Measurements from ENCODE around the gene ABHD3. TPM values are rescaled to one million over a fixed set of nuclear protein-coding genes. Genes with fewer than 3 reads are reported as not detected.
A peak's percentile ranks its signal among the peaks of the same experiment; 100 is the strongest.

The ABHD3 gene
- total and polyA plus RNA-seq, 4 donors, result 7.6 to 22.6 (median 19.6) TPM

DNA sequence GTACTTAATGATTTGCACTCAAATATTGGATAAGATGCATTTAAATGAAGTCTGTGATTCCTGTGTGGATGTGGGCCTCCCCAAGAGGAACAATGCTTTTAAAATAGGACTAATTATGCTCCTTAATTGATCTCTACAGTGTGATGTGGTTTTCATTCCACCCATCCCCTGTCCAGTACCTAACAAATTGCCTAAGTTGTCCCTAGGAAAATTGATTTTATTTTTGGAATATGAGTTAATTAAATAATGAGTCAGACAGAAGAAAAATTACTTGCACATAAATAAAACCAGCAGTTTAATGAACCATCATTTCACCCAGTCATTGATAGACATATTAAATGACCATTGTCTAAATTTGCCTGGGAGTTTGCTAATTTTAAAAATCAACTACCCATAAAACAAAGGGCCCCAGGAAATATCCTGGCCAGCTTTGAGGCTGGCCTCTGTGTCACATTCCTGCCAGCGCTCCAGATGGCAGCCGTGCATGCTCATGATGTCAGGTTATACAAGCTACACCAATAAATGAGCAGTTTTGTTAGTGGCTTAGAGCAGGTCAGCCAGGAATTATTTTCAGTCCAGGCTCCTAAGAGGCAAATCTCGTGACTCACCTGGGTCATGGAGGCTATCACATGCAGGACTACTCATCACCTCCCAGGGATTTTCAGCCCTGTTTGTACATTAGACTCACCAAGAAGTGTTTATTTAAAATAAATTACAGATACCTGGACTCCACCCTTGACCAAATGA, 31.9 kb downstream of the ABHD3 start:
- Histone ChIP-seq H3K27ac (ENCODE audit: low read depth in 1 of 2, low read length in 2 of 2) (peak overlapping the region in 1 of 2 donors; percentile 25), H3K4me3 (ENCODE audit: low read length in 2 of 2) (no peak overlapping the region), H3K9me3 (ENCODE audit: control insufficient read depth, low read length) (no peaks in the 10 kb centered on the region), H3K27me3 (ENCODE audit: control insufficient read depth in 1 of 2, insufficient read depth in 2 of 2, low read length in 1 of 2) (no peaks in the 10 kb centered on the region), H3K36me3 (ENCODE audit: control insufficient read depth in 1 of 2, insufficient read depth in 2 of 2, low read length in 1 of 2) (no peaks in the 10 kb centered on the region), H3K4me1 (ENCODE audit: control insufficient read depth in 1 of 2, insufficient read depth in 2 of 2, low read length in 2 of 2) (peaks cover 0 to 2% of the 10 kb centered on the region in 2 donors)
- 1 to 8% methylated on average over 3 of the region's 3 CpGs for WGBS, 2 donors
- ATAC-seq (ENCODE audit: low FRiP score) (no peak), DNase-seq (peak in 1 of 2 donors; percentile 50)
- intact Hi-C loops (cut with DNase I), result loop anchor here in 1 of 2 donors (10.0 kb wide), 1 partner anchor 48 kb away; no protein-coding TSS in a partner anchor

DNA sequence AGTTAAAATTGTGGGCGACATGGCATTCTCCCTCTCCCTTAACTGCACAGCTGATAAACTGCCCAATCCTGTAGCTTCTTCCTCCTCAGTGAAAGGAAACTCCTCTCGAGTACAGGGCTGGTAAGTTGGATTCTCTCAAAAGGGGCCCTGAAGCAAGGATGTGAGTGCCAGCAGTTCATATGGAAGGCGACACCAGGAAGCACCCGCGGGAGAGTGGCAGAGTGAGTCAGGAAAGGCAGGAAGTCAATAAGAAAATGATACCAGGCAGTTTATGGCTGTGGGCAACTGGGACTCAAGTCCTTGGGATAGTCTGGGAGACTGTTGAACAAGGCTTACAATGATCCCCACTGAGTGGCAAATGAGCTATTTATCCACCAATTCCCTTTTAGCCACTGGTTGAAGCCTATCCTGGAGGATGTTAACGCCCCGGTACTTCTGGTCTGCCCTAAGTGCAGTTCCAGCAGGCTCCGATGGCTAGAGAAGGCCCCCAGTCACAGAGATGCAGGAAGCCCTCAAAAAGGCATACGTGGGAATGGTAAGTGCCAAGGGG, 34.8 kb downstream of the ABHD3 start:
- no peak overlapping the region for H3K4me3 ChIP-seq (ENCODE audit: low read length in 2 of 2)
- no peak overlapping the region for H3K27ac ChIP-seq (ENCODE audit: low read depth in 1 of 2, low read length in 2 of 2)
- ATAC-seq (ENCODE audit: low FRiP score), result no peak
- H3K27me3 ChIP-seq (ENCODE audit: control insufficient read depth in 1 of 2, insufficient read depth in 2 of 2, low read length in 1 of 2), result no peaks in the 10 kb centered on the region
- 90 to 92% methylated on average over 9 of the region's 9 CpGs for WGBS, 2 donors
- DNase-seq, result no peak
- H3K4me1 ChIP-seq (ENCODE audit: control insufficient read depth in 1 of 2, insufficient read depth in 2 of 2, low read length in 2 of 2), result peaks cover 0 to 2% of the 10 kb centered on the region in 2 donors
- no peaks in the 10 kb centered on the region for H3K9me3 ChIP-seq (ENCODE audit: control insufficient read depth, low read length)
- no peaks in the 10 kb centered on the region for H3K36me3 ChIP-seq (ENCODE audit: control insufficient read depth in 1 of 2, insufficient read depth in 2 of 2, low read length in 1 of 2)
- intact Hi-C loops (cut with DNase I), result loop anchor here in 1 of 2 donors (10.0 kb wide), 1 partner anchor 45 kb away; no protein-coding TSS in a partner anchor

DNA sequence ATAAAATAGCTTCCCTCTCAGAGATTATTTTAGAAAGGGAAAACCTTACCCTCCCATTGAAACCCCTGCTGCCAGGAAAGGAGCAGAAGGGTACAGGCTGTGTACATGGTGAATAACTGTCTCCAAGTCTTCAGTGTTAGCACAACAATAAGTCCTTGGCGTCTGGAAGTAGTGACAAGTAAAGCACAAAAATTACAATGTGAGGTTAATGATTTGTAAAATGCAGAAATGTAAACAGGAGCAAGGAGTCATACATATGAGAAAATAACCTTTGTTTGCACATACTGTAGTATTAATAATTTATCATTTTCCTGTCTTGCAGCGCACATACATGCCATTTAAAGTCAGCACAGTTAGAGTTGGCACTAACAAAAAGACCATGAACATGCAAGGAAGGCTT, 40.5 kb downstream of the ABHD3 start:
- 71 to 85% methylated on average over 2 of the region's 2 CpGs for whole genome bisulfite sequencing, 2 donors
- H3K36me3 ChIP-seq (ENCODE audit: control insufficient read depth in 1 of 2, insufficient read depth in 2 of 2, low read length in 1 of 2), result no peaks in the 10 kb centered on the region
- intact Hi-C loops (cut with DNase I), result no loop called here
- no peaks in the 10 kb centered on the region for H3K27me3 ChIP-seq (ENCODE audit: control insufficient read depth in 1 of 2, insufficient read depth in 2 of 2, low read length in 1 of 2)
- no peaks in the 10 kb centered on the region for H3K4me1 ChIP-seq (ENCODE audit: control insufficient read depth in 1 of 2, insufficient read depth in 2 of 2, low read length in 2 of 2)
- H3K4me3 ChIP-seq (ENCODE audit: low read length in 2 of 2), result no peak overlapping the region
- ATAC-seq (ENCODE audit: low FRiP score), result no peak
- H3K27ac ChIP-seq (ENCODE audit: low read depth in 1 of 2, low read length in 2 of 2), result no peak overlapping the region
- no peaks in the 10 kb centered on the region for H3K9me3 ChIP-seq (ENCODE audit: control insufficient read depth, low read length)
- no peak for DNase-seq

DNA sequence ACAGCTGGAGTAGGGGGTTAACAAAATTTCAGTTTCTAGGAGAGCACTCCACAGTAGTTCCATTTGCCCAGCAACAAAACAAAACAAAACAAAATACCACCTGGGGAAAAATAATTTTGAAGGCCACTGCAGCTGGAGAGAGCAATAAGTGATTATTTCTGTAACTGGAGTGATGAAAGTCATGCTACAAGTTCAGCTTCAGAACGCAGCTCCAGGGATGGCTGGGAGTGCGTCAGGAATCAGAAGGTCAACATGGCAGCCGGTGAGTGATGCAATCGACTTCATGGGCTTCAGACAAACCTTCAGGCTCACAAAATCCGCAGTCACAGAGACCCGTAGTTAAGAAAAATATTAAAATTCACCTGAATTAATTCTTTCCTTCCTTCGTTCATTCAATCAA, 41.0 kb downstream of the ABHD3 start:
- 78 to 89% methylated on average over 7 of the region's 7 CpGs for WGBS, 2 donors
- DNase-seq (no peak), ATAC-seq (ENCODE audit: low FRiP score) (no peak)
- Histone ChIP-seq H3K4me3 (ENCODE audit: low read length in 2 of 2) (no peak overlapping the region), H3K27ac (ENCODE audit: low read depth in 1 of 2, low read length in 2 of 2) (no peak overlapping the region), H3K36me3 (ENCODE audit: control insufficient read depth in 1 of 2, insufficient read depth in 2 of 2, low read length in 1 of 2) (no peaks in the 10 kb centered on the region), H3K9me3 (ENCODE audit: control insufficient read depth, low read length) (no peaks in the 10 kb centered on the region), H3K4me1 (ENCODE audit: control insufficient read depth in 1 of 2, insufficient read depth in 2 of 2, low read length in 2 of 2) (no peaks in the 10 kb centered on the region), H3K27me3 (ENCODE audit: control insufficient read depth in 1 of 2, insufficient read depth in 2 of 2, low read length in 1 of 2) (no peaks in the 10 kb centered on the region)
- intact Hi-C loops (cut with DNase I), result no loop called here

DNA sequence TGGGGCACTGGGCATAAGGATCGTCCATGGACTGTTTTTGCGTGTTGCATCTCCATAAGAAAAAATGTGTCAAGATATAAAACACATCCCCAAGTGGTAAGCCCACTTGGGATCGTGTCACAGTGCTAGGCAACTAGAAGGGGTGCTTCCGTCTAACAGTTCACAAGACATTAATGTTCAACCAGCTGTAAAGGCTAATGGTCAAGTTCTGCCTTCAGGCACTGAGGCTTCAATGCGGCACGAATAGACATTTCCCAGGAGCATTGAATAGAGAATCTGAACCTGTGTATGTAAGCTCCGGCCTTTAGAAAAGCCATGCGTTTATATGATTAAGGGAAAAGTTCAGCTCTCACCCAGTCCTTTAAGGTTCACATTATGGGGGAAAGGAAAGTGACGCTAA, 42.0 kb downstream of the ABHD3 start:
- Histone ChIP-seq H3K27me3 (ENCODE audit: control insufficient read depth in 1 of 2, insufficient read depth in 2 of 2, low read length in 1 of 2) (no peaks in the 10 kb centered on the region), H3K9me3 (ENCODE audit: control insufficient read depth, low read length) (no peaks in the 10 kb centered on the region), H3K27ac (ENCODE audit: low read depth in 1 of 2, low read length in 2 of 2) (no peak overlapping the region), H3K4me1 (ENCODE audit: control insufficient read depth in 1 of 2, insufficient read depth in 2 of 2, low read length in 2 of 2) (no peaks in the 10 kb centered on the region), H3K4me3 (ENCODE audit: low read length in 2 of 2) (no peak overlapping the region), H3K36me3 (ENCODE audit: control insufficient read depth in 1 of 2, insufficient read depth in 2 of 2, low read length in 1 of 2) (no peaks in the 10 kb centered on the region)
- intact Hi-C loops (cut with DNase I), result no loop called here
- no peak for ATAC-seq (ENCODE audit: low FRiP score)
- DNase-seq, result no peak
- WGBS, 2 donors, result 93 to 95% methylated on average over 9 of the region's 9 CpGs

DNA sequence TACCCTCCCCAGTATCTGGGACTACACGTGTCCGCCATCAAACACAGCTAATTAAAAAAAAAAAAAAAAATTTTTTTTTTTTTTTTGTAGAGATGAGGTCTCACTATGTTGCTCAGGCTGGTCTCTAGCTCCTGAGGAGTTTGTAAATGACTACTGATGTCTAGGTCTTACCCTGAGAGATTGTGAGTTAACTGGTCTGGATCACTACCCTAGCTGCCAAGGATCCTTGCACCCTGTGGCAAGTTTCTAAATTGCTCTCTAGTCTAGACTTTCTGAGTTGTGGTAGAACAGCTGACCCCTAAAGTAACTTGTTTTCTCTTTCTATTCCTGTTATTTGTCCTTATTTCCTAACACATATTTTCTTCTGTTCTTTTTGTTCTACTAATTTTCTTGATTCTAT, 44.5 kb downstream of the ABHD3 start:
- Histone ChIP-seq H3K4me3 (ENCODE audit: low read length in 2 of 2) (no peak overlapping the region), H3K9me3 (ENCODE audit: control insufficient read depth, low read length) (no peaks in the 10 kb centered on the region), H3K27ac (ENCODE audit: low read depth in 1 of 2, low read length in 2 of 2) (no peak overlapping the region), H3K27me3 (ENCODE audit: control insufficient read depth in 1 of 2, insufficient read depth in 2 of 2, low read length in 1 of 2) (no peaks in the 10 kb centered on the region), H3K4me1 (ENCODE audit: control insufficient read depth in 1 of 2, insufficient read depth in 2 of 2, low read length in 2 of 2) (no peaks in the 10 kb centered on the region), H3K36me3 (ENCODE audit: control insufficient read depth in 1 of 2, insufficient read depth in 2 of 2, low read length in 1 of 2) (no peaks in the 10 kb centered on the region)
- intact Hi-C loops (cut with DNase I), result no loop called here
- no peak for ATAC-seq (ENCODE audit: low FRiP score)
- 84 to 86% methylated on average over 2 of the region's 2 CpGs for WGBS, 2 donors
- DNase-seq, result no peak

DNA sequence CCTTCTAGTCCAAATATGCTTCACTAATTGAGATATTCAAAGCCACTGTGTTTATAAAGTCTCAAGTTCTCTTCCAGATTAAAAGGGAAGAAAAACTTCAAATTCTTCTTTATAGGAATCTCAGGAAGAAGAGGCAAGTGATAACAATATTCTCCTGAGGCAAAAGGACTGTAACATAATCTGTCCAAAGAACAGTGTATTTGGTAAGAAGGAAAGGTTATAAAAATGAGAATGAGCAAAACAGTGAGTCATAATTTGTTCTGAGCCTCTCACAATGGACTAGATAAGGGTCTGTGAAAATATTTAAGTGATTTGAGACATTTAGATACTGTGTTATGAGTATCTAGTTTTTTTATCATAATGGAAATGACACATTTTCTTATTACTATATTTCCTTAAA, 48.2 kb downstream of the ABHD3 start:
- intact Hi-C loops (cut with DNase I), result no loop called here
- ATAC-seq (ENCODE audit: low FRiP score) (no peak), DNase-seq (no peak)
- H3K4me1 ChIP-seq (ENCODE audit: control insufficient read depth in 1 of 2, insufficient read depth in 2 of 2, low read length in 2 of 2), result no peaks in the 10 kb centered on the region
- no peak overlapping the region for H3K27ac ChIP-seq (ENCODE audit: low read depth in 1 of 2, low read length in 2 of 2)
- no peaks in the 10 kb centered on the region for H3K36me3 ChIP-seq (ENCODE audit: control insufficient read depth in 1 of 2, insufficient read depth in 2 of 2, low read length in 1 of 2)
- no peaks in the 10 kb centered on the region for H3K27me3 ChIP-seq (ENCODE audit: control insufficient read depth in 1 of 2, insufficient read depth in 2 of 2, low read length in 1 of 2)
- no peaks in the 10 kb centered on the region for H3K9me3 ChIP-seq (ENCODE audit: control insufficient read depth, low read length)
- no peak overlapping the region for H3K4me3 ChIP-seq (ENCODE audit: low read length in 2 of 2)

DNA sequence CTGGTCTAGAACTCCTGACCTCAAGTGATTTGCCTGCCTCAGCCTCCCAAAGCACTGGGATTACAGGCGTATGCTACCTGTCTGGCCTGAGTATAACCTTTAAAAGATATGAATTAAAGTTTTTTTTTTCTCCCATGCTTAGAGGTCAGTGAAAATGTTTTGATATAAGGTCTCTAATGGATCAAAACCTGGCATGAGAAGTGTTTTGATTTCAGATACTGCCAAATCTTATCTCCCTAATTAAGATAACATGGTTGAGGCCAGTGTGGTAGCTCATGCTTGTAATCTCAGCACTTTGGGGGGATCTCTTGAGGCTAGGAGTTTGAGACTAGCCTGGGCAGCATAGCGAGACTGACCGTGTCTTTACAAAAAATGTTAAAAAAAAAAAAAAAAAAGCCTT, 51.2 kb downstream of the ABHD3 start:
- no peaks in the 10 kb centered on the region for H3K9me3 ChIP-seq (ENCODE audit: control insufficient read depth, low read length)
- H3K27ac ChIP-seq (ENCODE audit: low read depth in 1 of 2, low read length in 2 of 2), result no peak overlapping the region
- H3K27me3 ChIP-seq (ENCODE audit: control insufficient read depth in 1 of 2, insufficient read depth in 2 of 2, low read length in 1 of 2), result no peaks in the 10 kb centered on the region
- ATAC-seq (ENCODE audit: low FRiP score) (no peak), DNase-seq (no peak)
- H3K4me1 ChIP-seq (ENCODE audit: control insufficient read depth in 1 of 2, insufficient read depth in 2 of 2, low read length in 2 of 2), result no peaks in the 10 kb centered on the region
- no peak overlapping the region for H3K4me3 ChIP-seq (ENCODE audit: low read length in 2 of 2)
- H3K36me3 ChIP-seq (ENCODE audit: control insufficient read depth in 1 of 2, insufficient read depth in 2 of 2, low read length in 1 of 2), result no peaks in the 10 kb centered on the region
- WGBS, 2 donors, result 88 to 91% methylated on average over 3 of the region's 3 CpGs
- intact Hi-C loops (cut with DNase I), result no loop called here

DNA sequence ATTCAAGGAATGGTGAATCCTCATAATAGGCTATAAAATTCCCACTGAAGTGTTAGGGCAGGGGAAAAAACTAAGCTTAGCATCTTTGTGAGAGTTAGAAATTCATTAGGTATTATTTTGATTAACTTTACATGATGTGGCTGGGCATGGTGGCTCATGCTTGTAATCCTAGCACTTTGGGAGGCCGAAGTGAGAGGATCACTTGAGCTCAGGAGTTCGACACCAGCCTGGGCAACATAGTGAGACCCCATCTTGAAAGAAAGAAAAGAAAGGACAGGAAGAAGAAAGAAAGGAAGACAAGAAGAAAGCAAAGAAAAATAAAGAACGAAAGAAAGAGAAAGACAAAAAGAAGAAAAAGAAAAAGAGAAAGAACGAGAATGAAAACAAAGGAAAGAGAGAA, 52.5 kb downstream of the ABHD3 start:
- no peaks in the 10 kb centered on the region for H3K9me3 ChIP-seq (ENCODE audit: control insufficient read depth, low read length)
- no peak overlapping the region for H3K27ac ChIP-seq (ENCODE audit: low read depth in 1 of 2, low read length in 2 of 2)
- ATAC-seq (ENCODE audit: low FRiP score) (no peak), DNase-seq (no peak)
- H3K27me3 ChIP-seq (ENCODE audit: control insufficient read depth in 1 of 2, insufficient read depth in 2 of 2, low read length in 1 of 2), result no peaks in the 10 kb centered on the region
- H3K4me1 ChIP-seq (ENCODE audit: control insufficient read depth in 1 of 2, insufficient read depth in 2 of 2, low read length in 2 of 2), result no peaks in the 10 kb centered on the region
- intact Hi-C loops (cut with DNase I), result no loop called here
- 98% methylated on average over 4 of the region's 4 CpGs for WGBS, 2 donors
- no peak overlapping the region for H3K4me3 ChIP-seq (ENCODE audit: low read length in 2 of 2)
- H3K36me3 ChIP-seq (ENCODE audit: control insufficient read depth in 1 of 2, insufficient read depth in 2 of 2, low read length in 1 of 2), result no peaks in the 10 kb centered on the region
